Stimulated activated CD4-positive, alpha-beta T cell treated with anti-CD3 and anti-CD28 coated beads, Interleukin-4, amount 100 ng/mL, for 48 hours (primary cell): ENCODE data around the gene RNF223.

Experiments
- DNase-seq, 2 donors: peaks; one replicate each; pipeline ENCODE4 v3.0.0-alpha.2; 2020; ENCODE audit warnings: low read depth in 2 of 2

The RNF223 gene

DNA sequence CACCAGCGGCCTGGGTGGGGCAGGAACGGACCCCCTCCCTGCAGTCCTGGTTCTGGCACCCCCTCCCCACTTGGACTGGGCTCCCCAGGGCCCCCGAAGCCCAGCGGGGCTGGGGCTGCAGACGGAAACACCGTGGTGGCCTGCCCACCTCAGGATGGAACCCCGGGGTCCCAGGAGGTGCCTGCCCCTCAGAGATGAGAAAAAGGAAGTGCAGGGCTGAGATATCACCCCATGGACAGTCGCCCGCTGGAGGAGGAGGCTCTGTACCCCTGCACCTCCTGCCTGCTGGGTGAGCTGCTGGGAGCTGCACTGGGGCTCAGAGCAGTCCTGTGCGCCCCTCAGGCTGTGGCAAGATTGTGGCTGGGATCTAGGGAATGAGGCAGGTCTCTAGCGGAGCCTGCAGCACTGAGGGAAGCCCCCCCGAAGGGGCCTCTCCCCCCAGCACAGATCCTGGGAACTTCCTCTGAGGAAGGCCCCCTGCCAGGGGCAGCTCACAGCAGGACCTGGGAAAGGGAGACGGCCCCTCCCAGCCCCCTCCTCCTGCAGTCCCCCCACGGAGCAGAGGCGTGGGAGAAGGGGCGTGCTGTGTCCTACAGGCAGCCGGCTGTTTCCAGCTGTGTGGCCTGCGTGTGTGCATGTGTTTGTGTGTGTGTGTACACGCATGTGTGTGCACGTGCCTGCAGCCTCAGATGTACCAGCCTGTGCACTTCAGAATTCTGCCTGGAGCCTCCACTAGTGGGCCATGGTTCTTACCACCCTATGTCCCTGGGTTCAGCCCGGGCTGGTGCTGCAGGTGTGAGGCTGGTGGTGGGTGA, 47.3 kb downstream of the RNF223 start:
- no peak for DNase-seq

DNA sequence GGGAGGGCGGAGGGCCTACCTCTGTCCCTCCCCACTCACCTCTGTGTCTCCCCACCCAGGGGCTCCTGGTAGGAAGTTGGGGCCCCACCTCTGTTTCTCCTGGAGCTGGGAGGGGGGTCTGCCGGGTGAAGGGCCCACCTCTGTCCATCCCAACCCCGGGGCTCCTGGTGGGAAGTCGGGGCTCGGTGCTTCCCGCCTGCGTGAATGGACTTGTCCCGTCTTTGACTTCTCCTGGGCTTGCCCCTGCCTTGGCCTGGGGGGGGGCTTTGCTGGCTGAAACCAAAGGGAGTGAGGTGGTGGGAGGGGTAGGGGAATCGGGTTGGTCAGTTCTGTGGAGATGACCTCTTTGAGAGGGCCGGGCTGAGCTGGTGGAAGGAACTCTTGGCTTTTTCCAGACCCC, 48.4 kb downstream of the RNF223 start:
- no peak for DNase-seq

- DNase-seq, result no peak
Measured at GRCh38 chr1:1024771-1025699, 49.1 kb downstream of the RNF223 start.

DNA sequence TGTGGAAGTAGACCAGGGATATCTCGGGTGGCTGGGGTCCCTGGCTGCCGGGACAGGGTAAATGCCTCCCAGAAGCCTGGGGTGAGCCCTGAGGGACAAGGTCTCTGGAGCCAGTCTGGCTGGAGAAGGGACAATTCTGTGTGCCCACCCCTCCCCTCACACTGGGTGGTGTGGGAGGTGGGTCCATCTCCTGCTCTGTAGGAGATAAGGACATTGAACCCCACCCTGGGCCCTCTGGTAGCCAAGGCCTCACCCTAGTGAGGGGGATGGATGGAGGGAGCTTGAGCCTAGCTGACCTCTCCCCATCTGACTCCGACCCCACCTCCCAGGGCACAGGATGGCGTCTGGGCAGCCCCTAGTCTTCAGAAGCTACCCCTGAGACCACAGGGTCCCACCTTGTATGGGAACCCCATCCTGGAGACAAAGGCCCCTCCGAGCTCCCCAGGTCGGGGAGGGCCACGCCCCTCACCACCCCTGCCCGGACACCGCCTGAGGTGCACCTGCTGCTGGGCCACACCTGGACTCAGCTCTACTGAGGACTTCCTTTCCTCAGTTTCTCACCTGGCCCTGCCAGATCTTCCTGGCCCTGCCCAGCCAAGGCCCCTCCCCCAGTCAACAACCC, 49.8 kb downstream of the RNF223 start:
- DNase-seq, result no peak

DNA sequence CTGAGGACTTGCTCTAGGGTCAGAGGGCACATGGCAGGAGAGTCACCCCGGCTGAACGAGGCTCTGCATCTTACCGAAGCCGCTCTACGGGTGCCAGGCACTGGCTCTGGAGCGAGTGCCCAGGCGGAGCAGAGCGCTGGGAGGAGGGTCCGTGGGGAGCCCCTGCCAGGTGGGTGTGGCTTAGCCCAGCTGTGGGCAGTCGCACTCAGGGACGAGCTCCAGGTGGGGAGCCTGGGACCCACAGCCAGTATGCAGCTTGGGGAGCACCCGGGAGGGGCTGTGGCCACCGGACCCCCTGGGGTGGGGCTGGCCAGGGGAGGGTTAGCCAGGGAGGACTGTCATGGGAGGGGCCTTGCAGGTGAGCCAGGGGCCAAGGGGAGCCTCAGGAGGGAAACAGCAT, 50.4 kb downstream of the RNF223 start:
- no peak for DNase-seq

- no peak for DNase-seq
Measured at GRCh38 chr1:1022302-1023009, 51.6 kb downstream of the RNF223 start.

DNA sequence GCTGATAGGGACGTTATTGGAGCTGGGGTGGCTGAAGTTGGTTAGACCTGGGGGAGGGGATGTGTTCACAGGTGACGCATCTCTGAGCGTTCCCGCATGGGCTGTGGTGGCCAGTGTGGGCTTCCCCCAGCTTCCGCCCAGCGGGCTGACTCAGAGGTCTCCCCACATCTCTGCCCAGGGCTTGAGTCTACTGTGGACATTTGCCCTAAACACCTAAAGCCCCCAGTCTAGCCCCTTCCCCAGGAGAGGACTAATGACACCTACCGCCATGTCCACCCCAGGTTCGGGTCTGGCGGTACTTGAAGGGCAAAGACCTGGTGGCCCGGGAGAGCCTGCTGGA, 52.2 kb downstream of the RNF223 start:
- no peak for DNase-seq

DNA sequence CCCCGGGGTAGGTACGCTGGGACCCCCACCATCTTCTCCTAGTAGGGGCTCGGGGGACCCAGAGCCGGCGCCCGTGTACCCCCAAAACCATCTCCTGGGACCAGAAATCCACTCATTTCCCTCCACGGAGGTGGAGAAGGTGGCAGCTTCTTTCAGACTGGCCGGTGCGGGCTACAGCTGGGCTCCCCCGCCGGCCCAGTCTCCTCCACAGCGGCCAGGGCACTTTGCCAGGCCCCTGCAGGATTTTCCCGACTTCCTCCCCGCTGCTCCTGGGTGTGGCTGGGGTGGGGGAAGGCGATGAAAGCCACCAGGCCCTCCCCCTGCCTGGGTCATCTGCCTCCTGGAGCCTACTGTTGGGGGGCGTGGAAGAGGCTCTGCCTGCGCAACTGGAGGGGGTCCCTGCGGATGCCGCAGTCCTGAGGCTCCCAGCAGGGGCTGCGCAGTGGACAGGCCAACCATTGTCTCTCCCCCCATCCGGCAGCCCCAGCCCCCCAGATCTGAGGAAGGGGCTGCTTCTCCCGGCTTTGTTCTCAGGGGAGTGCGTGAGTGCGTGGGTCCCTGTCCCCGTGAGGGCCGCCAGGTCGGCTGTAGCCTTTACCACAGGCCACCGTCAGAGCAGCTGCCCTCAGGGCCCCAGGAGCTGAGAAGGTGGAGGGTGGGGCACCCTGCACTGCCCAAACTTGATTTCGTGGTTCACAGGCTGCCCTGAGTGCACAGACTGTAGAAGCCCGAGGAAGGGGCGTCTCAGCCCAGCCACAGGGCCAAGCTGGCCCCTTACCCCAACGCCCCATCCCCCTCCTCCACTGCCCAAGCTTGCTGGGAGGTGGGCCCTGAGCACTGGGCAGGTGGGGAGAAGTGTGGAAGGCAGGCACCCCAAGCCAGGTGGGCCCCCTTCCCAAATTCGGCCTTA, 52.8 kb downstream of the RNF223 start:
- DNase-seq, result no peak
